GM12865 (cell line): ENCODE results near the gene ZNF618.
A peak's percentile ranks its signal among the peaks of the same experiment; 100 is the strongest.

Experiments
- DNase-seq: peaks from one replicate; pipeline ENCODE4 v3.0.0; 2010; ENCODE audit warnings: low read depth
- H3K4me3 ChIP-seq: 2 replicates; pipeline ENCODE4 v1.5.1; 2011; ENCODE audit warnings: mild to moderate bottlenecking, low read depth, low read length, control low read depth
- TF ChIP-seq, protein P1 (sequence below): IDR thresholded peaks from 2 replicates; pipeline ENCODE4 v1.5.1; 2011; ENCODE audit warnings: low read length, control low read depth, low read depth, inconsistent platforms; ENCODE audit not compliant: insufficient read depth; ENCODE audit errors: missing control alignments

ZNF618 gene, protein sequence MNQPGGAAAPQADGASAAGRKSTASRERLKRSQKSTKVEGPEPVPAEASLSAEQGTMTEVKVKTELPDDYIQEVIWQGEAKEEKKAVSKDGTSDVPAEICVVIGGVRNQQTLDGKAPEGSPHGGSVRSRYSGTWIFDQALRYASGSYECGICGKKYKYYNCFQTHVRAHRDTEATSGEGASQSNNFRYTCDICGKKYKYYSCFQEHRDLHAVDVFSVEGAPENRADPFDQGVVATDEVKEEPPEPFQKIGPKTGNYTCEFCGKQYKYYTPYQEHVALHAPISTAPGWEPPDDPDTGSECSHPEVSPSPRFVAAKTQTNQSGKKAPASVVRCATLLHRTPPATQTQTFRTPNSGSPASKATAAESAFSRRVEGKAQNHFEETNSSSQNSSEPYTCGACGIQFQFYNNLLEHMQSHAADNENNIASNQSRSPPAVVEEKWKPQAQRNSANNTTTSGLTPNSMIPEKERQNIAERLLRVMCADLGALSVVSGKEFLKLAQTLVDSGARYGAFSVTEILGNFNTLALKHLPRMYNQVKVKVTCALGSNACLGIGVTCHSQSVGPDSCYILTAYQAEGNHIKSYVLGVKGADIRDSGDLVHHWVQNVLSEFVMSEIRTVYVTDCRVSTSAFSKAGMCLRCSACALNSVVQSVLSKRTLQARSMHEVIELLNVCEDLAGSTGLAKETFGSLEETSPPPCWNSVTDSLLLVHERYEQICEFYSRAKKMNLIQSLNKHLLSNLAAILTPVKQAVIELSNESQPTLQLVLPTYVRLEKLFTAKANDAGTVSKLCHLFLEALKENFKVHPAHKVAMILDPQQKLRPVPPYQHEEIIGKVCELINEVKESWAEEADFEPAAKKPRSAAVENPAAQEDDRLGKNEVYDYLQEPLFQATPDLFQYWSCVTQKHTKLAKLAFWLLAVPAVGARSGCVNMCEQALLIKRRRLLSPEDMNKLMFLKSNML

DNA sequence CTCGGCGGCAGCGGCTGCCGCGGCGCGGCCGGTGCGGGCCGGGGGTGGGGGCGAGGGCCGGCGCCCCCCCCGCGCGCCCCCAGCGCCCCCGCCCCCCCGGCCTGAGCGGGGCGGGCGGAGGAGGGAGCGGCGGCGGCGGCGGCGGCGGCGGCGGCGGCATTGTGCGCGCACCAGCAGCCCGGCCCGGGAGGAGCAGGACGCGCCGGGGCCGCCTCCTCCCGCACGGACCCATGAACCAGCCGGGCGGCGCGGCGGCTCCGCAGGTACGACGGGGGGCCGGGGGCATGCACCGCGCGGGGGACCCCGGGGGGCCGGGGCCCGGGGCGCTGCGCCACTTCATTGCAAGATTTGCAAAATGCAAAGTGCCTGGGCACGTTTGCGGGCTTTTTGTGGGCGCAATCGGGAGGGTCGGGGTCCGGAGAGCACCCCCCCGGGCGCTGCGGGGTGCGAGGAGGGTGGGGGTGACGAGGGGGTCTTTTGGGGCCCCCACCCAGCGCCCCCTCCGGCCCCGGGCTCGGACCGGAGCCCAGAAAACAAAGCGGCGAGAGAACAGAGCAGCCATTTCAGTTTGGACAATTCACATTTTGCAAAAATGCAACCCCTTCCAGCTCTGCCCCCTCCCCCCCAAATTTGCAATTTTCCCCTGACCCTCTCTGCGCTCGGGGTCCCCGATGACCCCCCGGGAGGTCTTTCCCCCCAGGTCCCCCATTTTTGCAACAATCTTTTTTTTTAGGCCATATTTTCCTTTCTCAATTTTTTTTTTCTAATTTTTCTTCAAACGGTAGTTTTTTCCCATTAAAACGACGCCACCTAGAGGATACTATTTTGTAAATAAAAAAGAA is at the start of gene ZNF618:
ZNF618 (plus strand) TSS at position 159 of the 842 bp plus-strand sequence; CDS start at position 231, 72 bp downstream.
- peak; percentile 11 for DNase-seq

DNA sequence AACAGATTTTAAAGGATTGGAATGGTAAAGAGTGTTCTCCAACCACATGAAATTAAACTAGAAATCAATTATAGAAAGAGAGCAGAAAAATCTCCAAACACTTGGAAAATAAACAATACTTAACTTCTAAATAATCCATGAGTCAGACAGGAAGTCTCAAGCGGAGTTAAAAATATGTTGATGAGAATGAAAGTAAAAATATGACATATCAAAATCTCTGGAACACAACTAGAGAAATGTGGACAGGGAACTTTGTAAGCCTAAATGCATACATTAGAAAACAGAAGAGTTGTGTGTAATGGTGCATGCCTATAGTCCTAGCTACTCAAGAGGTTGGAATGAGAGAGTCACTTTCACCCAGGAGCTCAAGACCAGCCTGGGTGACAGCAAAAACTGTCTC is 47.9 kb upstream of the ZNF618 start:
- TF ChIP-seq, protein P1, sequence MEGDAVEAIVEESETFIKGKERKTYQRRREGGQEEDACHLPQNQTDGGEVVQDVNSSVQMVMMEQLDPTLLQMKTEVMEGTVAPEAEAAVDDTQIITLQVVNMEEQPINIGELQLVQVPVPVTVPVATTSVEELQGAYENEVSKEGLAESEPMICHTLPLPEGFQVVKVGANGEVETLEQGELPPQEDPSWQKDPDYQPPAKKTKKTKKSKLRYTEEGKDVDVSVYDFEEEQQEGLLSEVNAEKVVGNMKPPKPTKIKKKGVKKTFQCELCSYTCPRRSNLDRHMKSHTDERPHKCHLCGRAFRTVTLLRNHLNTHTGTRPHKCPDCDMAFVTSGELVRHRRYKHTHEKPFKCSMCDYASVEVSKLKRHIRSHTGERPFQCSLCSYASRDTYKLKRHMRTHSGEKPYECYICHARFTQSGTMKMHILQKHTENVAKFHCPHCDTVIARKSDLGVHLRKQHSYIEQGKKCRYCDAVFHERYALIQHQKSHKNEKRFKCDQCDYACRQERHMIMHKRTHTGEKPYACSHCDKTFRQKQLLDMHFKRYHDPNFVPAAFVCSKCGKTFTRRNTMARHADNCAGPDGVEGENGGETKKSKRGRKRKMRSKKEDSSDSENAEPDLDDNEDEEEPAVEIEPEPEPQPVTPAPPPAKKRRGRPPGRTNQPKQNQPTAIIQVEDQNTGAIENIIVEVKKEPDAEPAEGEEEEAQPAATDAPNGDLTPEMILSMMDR = no peak
- H3K4me3 ChIP-seq = no peak overlapping the region
- DNase-seq = no peak

More for the DNA sequence above, at the start of gene ZNF618:
- TF ChIP-seq, protein P1 = no peak
- peak within 1 kb of the TSS; percentile 69 for H3K4me3 ChIP-seq

DNA sequence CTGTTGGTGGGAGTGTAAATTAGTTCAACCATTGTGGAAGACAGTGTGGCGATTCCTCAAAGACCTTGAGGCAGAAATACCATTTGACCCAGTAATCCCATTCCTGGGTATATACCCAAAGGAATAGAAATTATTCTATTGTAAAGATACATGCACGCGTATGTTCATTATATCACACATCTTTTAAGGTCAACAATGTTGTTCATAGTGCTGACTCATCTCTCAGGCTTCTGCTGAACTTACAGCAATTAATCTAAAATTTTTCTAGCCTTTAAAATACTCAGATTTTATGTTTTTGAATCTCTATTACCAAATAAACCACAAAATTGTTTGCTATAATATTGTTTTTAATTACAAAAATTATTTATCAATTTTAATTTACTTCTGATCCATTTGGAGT is 38.8 kb upstream of the ZNF618 start:
- TF ChIP-seq, protein P1 = no peak
- no peak for DNase-seq
- no peak overlapping the region for H3K4me3 ChIP-seq

DNA sequence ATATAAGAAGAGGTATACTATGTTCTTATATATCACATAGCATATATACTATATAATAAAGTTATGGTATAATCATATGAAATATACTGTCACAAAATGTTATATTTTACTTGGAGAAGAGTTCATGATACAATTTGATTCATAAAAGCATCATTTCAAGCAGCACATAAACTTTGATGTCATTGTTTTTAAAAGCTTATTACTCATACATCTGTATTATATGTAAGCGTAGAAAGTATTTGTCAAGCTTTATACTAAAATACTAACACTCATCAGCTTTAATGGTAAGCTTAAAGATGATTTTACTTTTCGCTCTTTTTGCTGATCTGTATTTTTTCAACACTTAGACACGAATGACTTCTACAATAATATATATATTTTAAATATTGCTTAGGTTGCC is 34.0 kb upstream of the ZNF618 start:
- no peak for DNase-seq
- TF ChIP-seq, protein P1 = no peak
- H3K4me3 ChIP-seq = no peak overlapping the region

DNA sequence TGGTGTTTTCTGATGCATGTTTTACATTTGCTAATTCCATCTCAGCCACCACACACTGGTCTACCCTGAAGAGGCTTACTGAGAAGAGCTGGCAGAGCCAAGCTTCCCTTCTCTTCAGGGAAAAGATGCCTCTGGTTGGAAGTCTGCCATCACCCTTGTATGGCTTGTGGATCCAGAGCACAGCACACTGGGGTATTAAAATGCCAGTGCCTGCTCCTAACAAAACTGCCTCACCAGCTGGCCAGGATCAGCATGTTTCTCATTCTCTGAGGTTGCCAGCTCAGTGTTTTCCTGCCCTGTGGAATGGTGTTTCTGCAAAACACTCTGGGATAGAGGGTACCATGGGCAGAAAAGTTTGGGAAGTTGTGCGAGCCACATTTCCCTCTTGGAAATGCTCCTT is 31.6 kb upstream of the ZNF618 start:
- TF ChIP-seq, protein P1 = no peak
- H3K4me3 ChIP-seq = no peak overlapping the region

DNA sequence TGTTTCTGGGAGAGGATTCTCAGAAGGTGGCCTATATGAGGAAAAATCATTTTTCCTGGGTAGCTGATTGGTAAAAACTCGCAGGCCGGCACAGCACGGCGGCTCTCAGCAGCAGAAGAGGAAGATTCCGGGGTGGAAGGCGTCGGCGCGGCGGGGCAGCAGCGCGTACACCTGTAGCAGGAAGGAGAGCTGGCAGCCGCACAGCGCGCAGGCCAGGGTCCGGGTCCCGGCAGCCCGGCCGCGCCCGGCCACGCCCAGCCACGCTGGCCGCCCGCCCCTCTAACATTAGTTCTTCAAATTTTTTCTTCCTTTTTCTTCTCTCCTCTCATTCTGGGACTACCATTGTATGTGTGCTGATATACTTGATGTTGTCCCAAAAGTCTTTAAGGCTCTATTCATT is 24.8 kb upstream of the ZNF618 start:
- TF ChIP-seq, protein P1 = no peak
- no peak for DNase-seq
- no peak overlapping the region for H3K4me3 ChIP-seq

More for the DNA sequence above, 31.6 kb upstream of the ZNF618 start:
- DNase-seq = no peak
